Measurements from ENCODE around the gene DCLK1. TPM values are rescaled to one million over a fixed set of nuclear protein-coding genes. Genes with fewer than 3 reads are reported as not detected.

The DCLK1 gene
- total RNA-seq, 2 donors from 2014 or later = not detected

DNA sequence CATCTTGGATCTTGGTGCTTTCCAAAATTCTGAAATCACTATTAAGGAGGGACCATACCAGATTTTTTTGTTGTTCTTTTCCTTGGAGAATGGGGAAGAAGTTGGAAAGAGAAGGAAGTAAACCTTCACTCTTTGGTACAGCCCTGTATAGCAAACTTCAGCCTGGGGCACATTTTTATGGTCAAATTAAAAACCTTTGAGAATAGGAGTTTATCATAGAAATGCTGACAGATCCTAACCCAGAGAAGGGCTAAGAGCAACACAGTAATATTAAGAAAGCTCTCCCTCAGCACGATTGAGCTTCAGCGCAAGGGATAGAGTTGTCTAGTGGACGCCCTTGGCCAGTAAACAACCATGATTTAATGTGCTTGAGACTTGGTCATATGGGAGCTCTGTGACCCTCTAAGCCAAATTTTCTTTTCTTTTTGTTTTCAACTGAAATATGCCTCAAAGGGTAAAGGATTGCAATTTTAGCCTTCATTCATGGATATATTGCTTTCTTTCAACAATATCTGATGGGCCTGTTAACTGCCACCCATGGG, 360.4 kb downstream of the DCLK1 start:
- Mint-ChIP-seq H3K27ac (no peak overlapping the region), H3K4me3 (no peak overlapping the region), H3K36me3 (ENCODE audit: low read depth) (no peaks in the 10 kb centered on the region), H3K27me3 (no peaks in the 10 kb centered on the region), H3K4me1 (no peaks in the 10 kb centered on the region)
- DNase-seq (no peak), ATAC-seq (no peak)
- H3K9me3 ChIP-seq (ENCODE audit: control insufficient read depth, low read length, poor library complexity, severe bottlenecking) = no peaks in the 10 kb centered on the region

DNA sequence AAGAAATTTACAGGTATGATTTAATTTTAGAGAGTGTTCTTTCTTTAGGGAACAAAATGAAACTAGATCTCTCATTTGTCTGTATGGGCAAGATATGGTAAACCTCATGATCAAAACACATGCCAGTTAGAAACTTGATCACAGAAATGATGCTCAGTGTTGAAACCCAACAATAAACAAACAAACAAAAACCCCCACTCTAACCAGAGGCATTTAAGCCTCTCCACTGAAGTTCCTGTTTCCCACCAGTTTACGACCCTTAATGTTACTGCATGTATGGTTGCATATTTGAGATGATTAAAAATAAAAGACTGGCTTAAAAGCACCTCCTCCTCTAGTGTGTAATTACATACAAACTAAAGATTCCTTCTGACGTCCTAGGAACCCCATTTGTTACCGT, 361.4 kb downstream of the DCLK1 start:
- no peaks in the 10 kb centered on the region for H3K9me3 ChIP-seq (ENCODE audit: control insufficient read depth, low read length, poor library complexity, severe bottlenecking)
- H3K36me3 Mint-ChIP-seq (ENCODE audit: low read depth) = no peaks in the 10 kb centered on the region
- H3K4me1 Mint-ChIP-seq = no peaks in the 10 kb centered on the region
- DNase-seq (no peak), ATAC-seq (no peak)
- no peaks in the 10 kb centered on the region for H3K27me3 Mint-ChIP-seq
- H3K4me3 Mint-ChIP-seq = no peak overlapping the region
- H3K27ac Mint-ChIP-seq = no peak overlapping the region

DNA sequence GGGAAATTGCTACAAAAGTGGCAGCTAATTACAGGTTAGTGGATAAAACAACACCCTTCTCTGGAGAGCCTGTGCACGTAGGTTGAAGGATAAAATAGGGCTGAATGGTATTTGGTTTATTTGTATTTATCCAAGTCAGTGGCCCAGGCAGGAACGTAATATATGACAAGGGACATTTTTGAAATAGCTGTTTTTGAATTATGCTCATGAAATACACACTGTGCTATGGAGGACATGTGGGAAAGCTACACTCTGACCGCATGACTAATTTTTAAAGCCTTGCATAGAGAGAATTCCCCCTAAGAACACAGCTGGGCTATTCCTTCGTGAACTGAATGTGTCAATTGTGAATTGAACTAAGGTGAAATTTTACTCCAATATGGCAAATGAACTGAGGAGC, 362.6 kb downstream of the DCLK1 start:
- H3K36me3 Mint-ChIP-seq (ENCODE audit: low read depth) = no peaks in the 10 kb centered on the region
- DNase-seq (no peak), ATAC-seq (no peak)
- no peaks in the 10 kb centered on the region for H3K27me3 Mint-ChIP-seq
- H3K4me1 Mint-ChIP-seq = no peaks in the 10 kb centered on the region
- H3K4me3 Mint-ChIP-seq = no peak overlapping the region
- no peaks in the 10 kb centered on the region for H3K9me3 ChIP-seq (ENCODE audit: control insufficient read depth, low read length, poor library complexity, severe bottlenecking)
- no peak overlapping the region for H3K27ac Mint-ChIP-seq

DNA sequence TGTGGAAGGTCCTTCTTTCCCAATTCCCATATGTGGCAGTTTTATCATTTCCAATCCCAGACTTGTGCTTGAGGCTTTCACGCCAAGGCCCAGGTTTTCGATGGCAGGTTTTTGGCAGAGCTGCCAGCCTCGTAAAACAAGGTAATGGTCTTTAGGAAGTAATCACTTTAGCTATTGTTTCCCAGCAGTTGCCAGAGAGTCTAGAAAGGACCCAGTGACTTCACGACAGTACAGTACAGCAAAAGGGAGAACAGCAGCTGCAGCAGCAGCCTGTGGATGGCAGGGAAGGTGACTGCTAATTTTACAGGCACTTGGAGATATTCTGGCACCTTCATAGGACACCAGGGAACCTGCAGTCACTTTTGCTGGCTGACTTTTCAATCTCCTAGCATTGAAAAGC, 363.1 kb downstream of the DCLK1 start:
- no peaks in the 10 kb centered on the region for H3K9me3 ChIP-seq (ENCODE audit: control insufficient read depth, low read length, poor library complexity, severe bottlenecking)
- no peak overlapping the region for H3K4me3 Mint-ChIP-seq
- no peaks in the 10 kb centered on the region for H3K27me3 Mint-ChIP-seq
- H3K27ac Mint-ChIP-seq = no peak overlapping the region
- H3K4me1 Mint-ChIP-seq = no peaks in the 10 kb centered on the region
- no peak for ATAC-seq
- H3K36me3 Mint-ChIP-seq (ENCODE audit: low read depth) = no peaks in the 10 kb centered on the region
- no peak for DNase-seq

- no peak for DNase-seq
- ATAC-seq = no peak
- H3K4me3 Mint-ChIP-seq = no peak overlapping the region
- H3K27ac Mint-ChIP-seq = no peak overlapping the region
- H3K27me3 Mint-ChIP-seq = no peaks in the 10 kb centered on the region
- no peaks in the 10 kb centered on the region for H3K36me3 Mint-ChIP-seq (ENCODE audit: low read depth)
- no peaks in the 10 kb centered on the region for H3K4me1 Mint-ChIP-seq
- no peaks in the 10 kb centered on the region for H3K9me3 ChIP-seq (ENCODE audit: control insufficient read depth, low read length, poor library complexity, severe bottlenecking)
Observed at GRCh38 chr13:35767256-35767976, 363.8 kb downstream of the DCLK1 start.

DNA sequence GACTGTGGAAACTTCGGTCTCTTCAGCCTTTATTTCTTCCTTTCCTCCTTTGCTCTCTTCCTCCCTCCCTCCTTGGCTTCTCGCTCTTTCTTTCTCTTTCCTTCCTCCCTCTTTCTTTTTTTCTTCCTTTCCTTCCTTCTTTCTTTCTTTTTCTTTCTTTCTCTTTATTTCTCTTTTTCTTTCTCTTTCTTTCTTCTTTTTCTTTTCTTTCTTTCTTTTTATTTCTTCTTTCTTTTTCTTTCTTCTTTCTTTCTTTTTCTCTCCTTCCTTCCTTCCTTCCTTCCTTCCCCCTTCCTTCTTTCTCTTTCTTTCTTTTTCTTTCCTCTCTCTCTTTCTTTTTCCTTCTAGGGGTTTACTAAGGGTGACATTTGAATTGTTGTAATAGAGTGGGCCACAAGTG, 364.5 kb downstream of the DCLK1 start:
- Mint-ChIP-seq H3K4me3 (no peak overlapping the region), H3K27ac (no peak overlapping the region), H3K27me3 (no peaks in the 10 kb centered on the region), H3K36me3 (ENCODE audit: low read depth) (no peaks in the 10 kb centered on the region), H3K4me1 (no peaks in the 10 kb centered on the region)
- DNase-seq = no peak
- no peaks in the 10 kb centered on the region for H3K9me3 ChIP-seq (ENCODE audit: control insufficient read depth, low read length, poor library complexity, severe bottlenecking)
- ATAC-seq = no peak

DNA sequence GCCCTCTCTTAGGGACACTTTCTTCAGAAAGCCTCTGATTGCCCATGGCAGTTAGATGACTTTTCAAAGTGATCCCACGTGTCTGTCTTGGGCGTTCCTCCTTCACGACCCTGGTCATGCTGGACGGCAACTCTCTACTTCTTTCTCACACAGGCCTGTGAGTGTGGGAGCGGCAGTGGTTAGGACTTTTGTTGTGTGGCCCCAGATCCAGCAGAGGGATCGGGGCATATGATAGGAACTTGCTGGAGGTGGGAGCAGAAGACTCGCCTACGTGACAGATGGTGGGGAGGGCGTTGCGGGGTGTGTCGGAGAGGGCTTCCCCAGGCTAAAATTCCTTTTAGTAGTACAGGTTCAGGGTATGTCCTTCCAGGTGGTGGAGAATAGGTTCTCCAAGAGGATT, 365.2 kb downstream of the DCLK1 start:
- Mint-ChIP-seq H3K4me1 (no peaks in the 10 kb centered on the region), H3K36me3 (ENCODE audit: low read depth) (no peaks in the 10 kb centered on the region), H3K27ac (no peak overlapping the region), H3K27me3 (no peaks in the 10 kb centered on the region), H3K4me3 (no peak overlapping the region)
- DNase-seq = no peak
- H3K9me3 ChIP-seq (ENCODE audit: control insufficient read depth, low read length, poor library complexity, severe bottlenecking) = no peaks in the 10 kb centered on the region
- ATAC-seq = no peak

DNA sequence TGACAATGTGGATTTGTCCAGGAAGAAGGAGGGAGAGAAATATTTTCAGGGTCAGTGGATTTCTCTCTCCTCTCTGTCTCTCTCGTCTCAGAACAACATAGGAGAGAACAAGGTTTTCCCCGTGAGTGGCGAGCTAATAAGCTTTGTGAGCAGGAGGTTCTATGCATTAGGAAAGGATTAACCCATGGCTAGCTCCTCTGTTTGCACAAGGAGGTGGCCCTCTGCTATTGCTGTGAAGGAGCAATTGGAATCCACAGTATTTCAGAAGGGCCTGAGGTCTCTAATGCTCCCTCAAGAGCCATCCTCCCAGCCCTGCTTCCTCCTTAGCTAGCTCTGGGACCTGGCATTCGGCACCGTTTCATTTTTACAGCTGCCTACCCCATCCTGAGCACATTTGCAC, 365.8 kb downstream of the DCLK1 start:
- Mint-ChIP-seq H3K27ac (no peak overlapping the region), H3K4me3 (no peak overlapping the region), H3K27me3 (no peaks in the 10 kb centered on the region), H3K4me1 (no peaks in the 10 kb centered on the region), H3K36me3 (ENCODE audit: low read depth) (no peaks in the 10 kb centered on the region)
- ATAC-seq = no peak
- no peaks in the 10 kb centered on the region for H3K9me3 ChIP-seq (ENCODE audit: control insufficient read depth, low read length, poor library complexity, severe bottlenecking)
- DNase-seq = no peak

DNA sequence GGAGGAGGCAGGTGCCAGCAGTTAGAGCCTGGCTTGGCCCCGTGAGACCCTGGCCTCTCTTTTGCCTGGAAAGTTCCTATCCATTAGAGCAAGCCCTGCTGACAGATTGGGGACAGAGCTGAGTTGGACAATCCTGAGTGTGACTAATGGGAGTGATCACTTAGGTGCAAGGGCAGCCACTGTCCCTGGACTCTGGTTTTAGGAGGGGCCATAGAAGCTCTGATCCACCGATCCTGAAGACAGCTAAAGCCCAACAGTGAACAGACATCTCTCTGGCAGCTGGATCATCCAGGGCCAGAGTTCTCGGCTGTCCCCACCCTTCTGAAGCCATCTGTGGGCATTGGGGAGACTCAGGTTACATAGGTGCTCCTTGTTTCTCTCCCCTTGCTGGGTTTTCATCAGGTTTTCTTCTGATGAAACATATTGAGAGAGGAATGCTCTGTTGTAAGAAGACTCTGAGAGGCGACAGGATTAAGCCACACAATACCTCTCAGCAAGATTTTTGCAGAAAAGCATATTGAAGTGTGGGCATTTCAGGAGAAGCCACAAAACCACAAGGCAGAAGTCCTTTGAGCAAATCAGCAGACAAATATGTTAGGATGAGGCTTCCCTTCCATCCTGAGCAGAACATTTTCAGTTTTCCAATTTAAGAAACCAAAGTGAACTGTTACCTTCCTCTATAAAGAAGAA, 366.7 kb downstream of the DCLK1 start:
- no peak overlapping the region for H3K27ac Mint-ChIP-seq
- H3K4me3 Mint-ChIP-seq = no peak overlapping the region
- ATAC-seq = no peak

DNA sequence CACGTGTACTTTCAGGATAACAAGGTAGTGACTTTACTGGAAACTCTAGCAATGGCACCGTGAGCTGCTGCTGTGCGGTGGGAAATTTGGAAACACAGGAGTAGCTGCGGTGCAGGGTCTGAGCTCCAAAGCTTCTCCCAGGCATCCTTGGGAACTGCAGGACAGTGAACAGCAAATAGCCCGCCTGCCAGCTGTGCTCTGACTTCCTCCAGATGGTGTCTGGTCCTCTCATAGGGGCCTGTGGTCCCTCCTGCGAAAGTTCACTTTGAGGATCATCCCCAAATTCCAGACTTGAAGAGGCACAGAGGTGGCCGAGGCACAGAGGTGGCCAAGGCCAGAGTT, 367.4 kb downstream of the DCLK1 start:
- ATAC-seq (no peak), DNase-seq (no peak)
- Mint-ChIP-seq H3K4me3 (no peak overlapping the region), H3K4me1 (no peaks in the 10 kb centered on the region), H3K27me3 (no peaks in the 10 kb centered on the region), H3K36me3 (ENCODE audit: low read depth) (no peaks in the 10 kb centered on the region), H3K27ac (no peak overlapping the region)
- no peaks in the 10 kb centered on the region for H3K9me3 ChIP-seq (ENCODE audit: control insufficient read depth, low read length, poor library complexity, severe bottlenecking)

More for the DNA sequence above, 366.7 kb downstream of the DCLK1 start:
- Mint-ChIP-seq H3K27me3 (no peaks in the 10 kb centered on the region), H3K36me3 (ENCODE audit: low read depth) (no peaks in the 10 kb centered on the region), H3K4me1 (no peaks in the 10 kb centered on the region)
- no peaks in the 10 kb centered on the region for H3K9me3 ChIP-seq (ENCODE audit: control insufficient read depth, low read length, poor library complexity, severe bottlenecking)
- no peak for DNase-seq

- H3K9me3 ChIP-seq (ENCODE audit: control insufficient read depth, low read length, poor library complexity, severe bottlenecking) = no peaks in the 10 kb centered on the region
- Mint-ChIP-seq H3K4me3 (no peak overlapping the region), H3K36me3 (ENCODE audit: low read depth) (no peaks in the 10 kb centered on the region), H3K27ac (no peak overlapping the region), H3K27me3 (no peaks in the 10 kb centered on the region), H3K4me1 (no peaks in the 10 kb centered on the region)
- ATAC-seq (no peak), DNase-seq (no peak)
Observed at GRCh38 chr13:35763060-35763781, 368.0 kb downstream of the DCLK1 start.

GRCh38 chr13:35761440-35762252, 369.5 kb downstream of the DCLK1 start:
- no peak for ATAC-seq
- no peaks in the 10 kb centered on the region for H3K4me1 Mint-ChIP-seq
- no peak overlapping the region for H3K27ac Mint-ChIP-seq
- no peaks in the 10 kb centered on the region for H3K27me3 Mint-ChIP-seq
- DNase-seq = no peak
- no peaks in the 10 kb centered on the region for H3K36me3 Mint-ChIP-seq (ENCODE audit: low read depth)
- H3K4me3 Mint-ChIP-seq = no peak overlapping the region
- H3K9me3 ChIP-seq (ENCODE audit: control insufficient read depth, low read length, poor library complexity, severe bottlenecking) = no peaks in the 10 kb centered on the region

- no peak for ATAC-seq
- Mint-ChIP-seq H3K4me1 (no peaks in the 10 kb centered on the region), H3K27me3 (no peaks in the 10 kb centered on the region), H3K4me3 (no peak overlapping the region), H3K27ac (no peak overlapping the region), H3K36me3 (ENCODE audit: low read depth) (no peaks in the 10 kb centered on the region)
- H3K9me3 ChIP-seq (ENCODE audit: control insufficient read depth, low read length, poor library complexity, severe bottlenecking) = no peaks in the 10 kb centered on the region
- DNase-seq = no peak
Observed at GRCh38 chr13:35760735-35761281, 370.4 kb downstream of the DCLK1 start.

All from T-helper 17 cell (primary cell).